Measurements from ENCODE around the gene M1AP. TPM values are rescaled to one million over a fixed set of nuclear protein-coding genes. Genes with fewer than 3 reads are reported as not detected.

Gene M1AP
- total and polyA plus RNA-seq, 7 donors, result 0.01 to 0.21 TPM; not detected in 5

DNA sequence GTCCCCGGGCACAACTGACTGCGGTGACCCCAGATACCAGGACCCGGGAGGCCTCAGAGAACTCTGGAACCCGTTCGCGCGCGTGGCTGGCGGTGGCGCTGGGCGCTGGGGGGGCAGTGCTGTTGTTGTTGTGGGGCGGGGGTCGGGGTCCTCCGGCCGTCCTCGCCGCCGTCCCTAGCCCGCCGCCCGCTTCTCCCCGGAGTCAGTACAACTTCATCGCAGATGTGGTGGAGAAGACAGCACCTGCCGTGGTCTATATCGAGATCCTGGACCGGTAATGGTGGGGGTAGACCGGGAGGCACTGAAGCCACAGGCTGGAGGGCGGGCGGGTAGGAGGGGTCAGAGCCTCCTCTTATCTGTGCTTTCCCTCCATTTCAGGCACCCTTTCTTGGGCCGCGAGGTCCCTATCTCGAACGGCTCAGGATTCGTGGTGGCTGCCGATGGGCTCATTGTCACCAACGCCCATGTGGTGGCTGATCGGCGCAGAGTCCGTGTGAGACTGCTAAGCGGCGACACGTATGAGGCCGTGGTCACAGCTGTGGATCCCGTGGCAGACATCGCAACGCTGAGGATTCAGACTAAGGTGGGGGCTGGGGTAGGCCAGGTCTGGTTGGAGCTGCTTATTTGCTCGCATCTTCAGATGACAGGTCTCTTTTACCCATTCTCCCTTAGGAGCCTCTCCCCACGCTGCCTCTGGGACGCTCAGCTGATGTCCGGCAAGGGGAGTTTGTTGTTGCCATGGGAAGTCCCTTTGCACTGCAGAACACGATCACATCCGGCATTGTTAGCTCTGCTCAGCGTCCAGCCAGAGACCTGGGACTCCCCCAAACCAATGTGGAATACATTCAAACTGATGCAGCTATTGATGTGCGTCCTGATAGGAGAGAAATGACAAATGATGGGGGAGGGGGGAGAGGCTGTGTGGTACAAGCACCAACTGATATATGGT lies 117.6 kb downstream of the M1AP start:
- H3K36me3 ChIP-seq (ENCODE audit: insufficient read depth in 1 of 2, low read depth in 1 of 2), result peaks cover 13 to 61% of the 10 kb centered on the region in 2 donors
- H3K27ac ChIP-seq, result peak overlapping the region; percentile 93
- H3K4me1 ChIP-seq, result peaks cover 24% of the 10 kb centered on the region
- intact Hi-C loops (cut with DNase I), result loop anchor here in 1 of 2 donors (2.0 to 5.0 kb wide), 2 partner anchors 76 to 1097 kb away; partner anchors contain the start of gene INO80B
- 2 to 3% (median 3%) methylated on average over 54 of the region's 54 CpGs for WGBS, 3 donors
- TF ChIP-seq, protein P1, sequence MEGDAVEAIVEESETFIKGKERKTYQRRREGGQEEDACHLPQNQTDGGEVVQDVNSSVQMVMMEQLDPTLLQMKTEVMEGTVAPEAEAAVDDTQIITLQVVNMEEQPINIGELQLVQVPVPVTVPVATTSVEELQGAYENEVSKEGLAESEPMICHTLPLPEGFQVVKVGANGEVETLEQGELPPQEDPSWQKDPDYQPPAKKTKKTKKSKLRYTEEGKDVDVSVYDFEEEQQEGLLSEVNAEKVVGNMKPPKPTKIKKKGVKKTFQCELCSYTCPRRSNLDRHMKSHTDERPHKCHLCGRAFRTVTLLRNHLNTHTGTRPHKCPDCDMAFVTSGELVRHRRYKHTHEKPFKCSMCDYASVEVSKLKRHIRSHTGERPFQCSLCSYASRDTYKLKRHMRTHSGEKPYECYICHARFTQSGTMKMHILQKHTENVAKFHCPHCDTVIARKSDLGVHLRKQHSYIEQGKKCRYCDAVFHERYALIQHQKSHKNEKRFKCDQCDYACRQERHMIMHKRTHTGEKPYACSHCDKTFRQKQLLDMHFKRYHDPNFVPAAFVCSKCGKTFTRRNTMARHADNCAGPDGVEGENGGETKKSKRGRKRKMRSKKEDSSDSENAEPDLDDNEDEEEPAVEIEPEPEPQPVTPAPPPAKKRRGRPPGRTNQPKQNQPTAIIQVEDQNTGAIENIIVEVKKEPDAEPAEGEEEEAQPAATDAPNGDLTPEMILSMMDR (IDR thresholded peaks at IDR 0.05), result no peak
- H3K9me3 ChIP-seq, result no peaks in the 10 kb centered on the region
- peak; percentile 4 to 29 (median 18) for ATAC-seq
- H3K27me3 ChIP-seq (ENCODE audit: insufficient read depth in 3 of 3, low read length in 2 of 3), result no peaks in the 10 kb centered on the region
- peak overlapping the region; percentile 85 for H3K4me3 ChIP-seq
- peak in 1 of 2 donors; percentile 70 for DNase-seq

DNA sequence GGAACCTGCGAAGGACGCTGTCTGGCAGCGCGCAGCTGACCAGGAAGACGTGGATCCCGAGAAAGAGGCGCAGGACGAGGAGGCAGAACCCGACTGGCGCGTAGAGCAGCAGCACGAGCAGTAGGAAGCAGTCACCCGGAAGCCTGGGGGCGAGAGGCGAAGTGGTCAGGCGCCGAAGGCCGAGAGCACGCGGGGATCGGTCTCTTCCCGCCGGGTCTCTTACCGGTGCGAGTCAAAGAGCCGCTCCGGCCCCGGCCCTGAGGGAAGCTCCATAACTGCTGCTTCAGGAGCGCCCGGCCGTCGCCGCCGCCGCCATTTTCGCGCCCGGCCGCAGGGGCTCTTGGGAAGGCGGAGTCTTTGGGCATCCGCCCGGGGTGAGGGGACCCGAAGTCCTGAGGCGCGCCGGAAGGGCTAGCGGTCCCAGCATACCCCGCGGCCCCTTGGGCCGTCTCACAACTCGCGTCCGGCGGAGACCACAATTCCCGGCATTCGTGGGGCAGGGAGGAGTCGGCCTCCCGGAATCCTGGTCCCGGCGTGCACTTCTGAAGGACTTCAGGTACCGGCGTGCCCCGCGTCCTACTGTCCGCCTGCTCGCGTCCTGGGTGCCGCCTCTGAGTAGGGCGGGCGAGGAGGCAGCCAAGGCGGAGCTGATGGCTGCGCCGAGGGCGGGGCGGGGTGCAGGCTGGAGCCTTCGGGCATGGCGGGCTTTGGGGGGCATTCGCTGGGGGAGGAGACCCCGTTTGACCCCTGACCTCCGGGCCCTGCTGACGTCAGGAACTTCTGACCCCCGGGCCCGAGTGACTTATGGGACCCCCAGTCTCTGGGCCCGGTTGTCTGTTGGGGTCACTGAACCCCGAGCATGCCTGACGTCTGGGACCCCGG lies 118.5 kb downstream of the M1AP start, which contains the start of the genes AUP1 and HTRA2:
TSS of gene AUP1 (minus strand) at position 350 of the 882 bp plus-strand sequence. CDS start at position 273, 77 bp downstream.
TSS of gene HTRA2 (plus strand) at position 577 of the 882 bp plus-strand sequence. CDS start at position 651, 74 bp downstream.
- intact Hi-C loops (cut with DNase I), result loop anchor here (2.0 to 5.0 kb wide), 4 partner anchors 21 to 1098 kb away; partner anchors contain the start of genes CCDC142 (in 2 of the 2), TTC31 (in 2 of the 2) and INO80B (in 1 of the 2)
- TF ChIP-seq, protein P1 (IDR thresholded peaks at IDR 0.05), result no peak
- Histone ChIP-seq H3K4me1 (peaks cover 24% of the 10 kb centered on the region), H3K27ac (peak within 1 kb of the TSS; percentile 93), H3K36me3 (ENCODE audit: insufficient read depth in 1 of 2, low read depth in 1 of 2) (peaks cover 13 to 64% of the 10 kb centered on the region in 2 donors), H3K9me3 (no peaks in the 10 kb centered on the region), H3K4me3 (peak within 1 kb of the TSS; percentile 85), H3K27me3 (ENCODE audit: insufficient read depth in 3 of 3, low read length in 2 of 3) (no peaks in the 10 kb centered on the region)
- 0% methylated on average over 74 to 87 of the region's 87 CpGs for whole genome bisulfite sequencing, 3 donors
- ATAC-seq (peak; percentile 95 to 97 (median 96)), DNase-seq (peak; percentile 99)

DNA sequence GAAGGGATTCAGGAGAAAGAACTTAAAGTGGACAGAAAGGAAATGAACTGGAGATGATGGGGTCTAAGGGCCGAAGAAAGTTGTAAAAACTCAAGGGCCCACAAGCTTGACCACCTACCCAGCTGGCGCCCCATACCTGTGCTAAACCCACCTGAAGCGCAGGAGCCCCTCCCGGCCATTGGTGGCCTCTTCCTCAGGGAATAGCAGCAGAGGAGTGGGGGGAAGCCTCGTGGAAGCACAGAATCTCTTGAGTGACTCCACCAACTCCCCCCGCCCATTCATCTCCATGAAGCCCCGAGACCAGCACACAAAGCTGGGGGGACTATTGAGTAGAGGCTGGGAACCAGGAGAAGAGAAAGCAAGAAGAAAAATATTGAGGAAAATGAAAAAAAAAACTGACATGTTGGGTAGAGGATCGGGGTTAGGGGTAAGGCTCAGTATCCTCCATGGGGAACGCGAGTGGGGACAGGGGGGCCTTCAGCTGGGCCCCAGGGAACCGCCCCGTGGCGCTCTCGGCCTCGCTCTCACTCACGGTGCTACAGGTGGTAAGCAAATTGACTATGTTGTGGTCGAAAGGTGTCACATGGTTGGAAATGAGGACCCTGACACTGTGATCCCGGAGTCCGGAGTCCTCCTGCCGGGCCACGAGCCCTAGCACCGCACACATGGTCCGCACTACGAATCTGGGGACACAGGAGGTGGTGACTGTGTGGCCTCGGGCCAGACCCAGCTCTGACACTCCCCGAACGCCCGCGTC lies 119.4 kb downstream of the M1AP start:
- H3K9me3 ChIP-seq, result no peaks in the 10 kb centered on the region
- peaks cover 13 to 61% of the 10 kb centered on the region in 2 donors for H3K36me3 ChIP-seq (ENCODE audit: insufficient read depth in 1 of 2, low read depth in 1 of 2)
- no peak for DNase-seq
- H3K4me3 ChIP-seq, result peak overlapping the region; percentile 85
- peaks cover 24% of the 10 kb centered on the region for H3K4me1 ChIP-seq
- intact Hi-C loops (cut with DNase I), result loop anchor here (2.0 kb wide), 2 partner anchors 20 to 46 kb away; partner anchors contain the start of genes CCDC142 (in 2 of the 2) and TTC31 (in 2 of the 2)
- ATAC-seq, result peak; percentile 23 to 43 (median 28)
- H3K27ac ChIP-seq, result peak overlapping the region; percentile 93
- 14 to 16% (median 15%) methylated on average over 29 of the region's 29 CpGs for WGBS, 3 donors
- no peaks in the 10 kb centered on the region for H3K27me3 ChIP-seq (ENCODE audit: insufficient read depth in 3 of 3, low read length in 2 of 3)
- TF ChIP-seq, protein P1 (IDR thresholded peaks at IDR 0.05), result no peak

DNA sequence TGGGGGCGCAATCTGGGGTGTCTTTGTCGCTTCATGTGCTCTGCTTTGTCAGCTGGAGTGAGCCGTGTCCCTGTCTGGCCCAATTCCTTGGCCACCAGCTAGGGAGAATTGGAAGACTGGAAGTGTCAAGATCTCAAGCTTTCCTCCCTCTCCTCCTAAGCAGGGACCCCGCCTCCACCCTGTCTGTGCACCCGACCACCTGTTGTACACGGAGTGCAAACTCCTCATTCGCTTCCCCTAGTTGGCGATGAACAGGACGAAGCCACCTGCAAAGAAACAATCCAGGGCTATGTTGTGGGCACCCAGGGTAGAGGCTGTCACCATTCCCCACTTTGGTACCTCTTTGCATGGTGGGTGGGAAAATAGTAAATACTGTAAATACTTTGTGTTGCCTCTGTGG lies 120.4 kb downstream of the M1AP start:
- no peak overlapping the region for H3K27ac ChIP-seq
- ATAC-seq (no peak), DNase-seq (no peak)
- H3K36me3 ChIP-seq (ENCODE audit: insufficient read depth in 1 of 2, low read depth in 1 of 2), result peaks cover 11 to 51% of the 10 kb centered on the region in 2 donors
- H3K9me3 ChIP-seq, result no peaks in the 10 kb centered on the region
- peaks cover 24% of the 10 kb centered on the region for H3K4me1 ChIP-seq
- H3K27me3 ChIP-seq (ENCODE audit: insufficient read depth in 3 of 3, low read length in 2 of 3), result no peaks in the 10 kb centered on the region
- intact Hi-C loops (cut with DNase I), result loop anchor here (2.0 kb wide), 2 partner anchors 19 to 45 kb away; partner anchors contain the start of genes CCDC142 (in 2 of the 2) and TTC31 (in 2 of the 2)
- 90 to 91% (median 90%) methylated on average over 9 of the region's 9 CpGs for whole genome bisulfite sequencing, 3 donors
- H3K4me3 ChIP-seq, result no peak overlapping the region
- TF ChIP-seq, protein P1 (IDR thresholded peaks at IDR 0.05), result no peak

Data from psoas muscle (tissue), 8 donors.